H1 (cell line): Measurements from ENCODE around the gene CIRBP. TPM values are rescaled to one million over a fixed set of nuclear protein-coding genes. Genes with fewer than 3 reads are reported as not detected.

Source experiments
- CTCF ChIA-PET: fragments of 300-600 bp; sonication (Branson Sonifier 250); formaldehyde crosslinking; loops from one replicate; lab custom pipeline; 2021; ENCODE audit not compliant: partially characterized antibody; lab: Charles Lee
- POLR2A ChIA-PET: fragments of 300-600 bp; sonication (Branson Sonifier 250); formaldehyde crosslinking; loops from one replicate; lab custom pipeline; 2021; ENCODE audit warnings: inconsistent platforms; ENCODE audit not compliant: partially characterized antibody; lab: Charles Lee
- DNase-seq, 2 experiments: peaks; one replicate each; pipeline versions ENCODE4 v3.0.0 to v3.0.0-alpha.2; 2010 to 2022; ENCODE audit warnings: low spot score in 2 of 2, low read depth in 1 of 2, mixed read lengths in 1 of 2
- FAIRE-seq: peaks from 2 replicates; lab custom pipeline; 2011; peaks lifted over from hg19 to GRCh38; lab: Jason Lieb, UNC
- H2AFZ ChIP-seq: 2 replicates; pipeline ENCODE4 v1.8.1; 2012; ENCODE audit warnings: low read length, inconsistent platforms
- H2AK5ac ChIP-seq: 2 replicates; pipeline ENCODE4 v1.6.1; 2013; ENCODE audit warnings: low read depth, low read length
- H2BK120ac ChIP-seq: replicated peaks from 2 replicates; pipeline ENCODE3; 2013; ENCODE audit warnings: low read depth, low read length, inconsistent platforms
- H2BK12ac ChIP-seq: 2 replicates; pipeline ENCODE4 v1.6.1; 2013; ENCODE audit warnings: low read depth, low read length
- H2BK15ac ChIP-seq: 2 replicates; pipeline ENCODE4 v1.6.1; 2013; ENCODE audit warnings: low read length
- H2BK20ac ChIP-seq: 2 replicates; pipeline ENCODE4 v1.6.1; 2013; ENCODE audit warnings: low read length
- H2BK5ac ChIP-seq: 2 replicates; pipeline ENCODE4 v1.6.1; 2013; ENCODE audit warnings: low read depth, low read length
- H3K14ac ChIP-seq: 2 replicates; pipeline ENCODE4 v1.6.1; 2013; ENCODE audit warnings: inconsistent platforms; ENCODE audit not compliant: insufficient read length
- H3K18ac ChIP-seq: 2 replicates; pipeline ENCODE4 v1.6.1; 2013; ENCODE audit warnings: low read length; ENCODE audit errors: extremely low read depth
- H3K23ac ChIP-seq: 2 replicates; pipeline ENCODE4 v1.6.1; 2013; ENCODE audit warnings: inconsistent platforms; ENCODE audit not compliant: insufficient read length
- H3K23me2 ChIP-seq: 2 replicates; pipeline ENCODE4 v1.6.1; 2013; ENCODE audit warnings: low read depth, low read length
- H3K27ac ChIP-seq: 2 replicates; pipeline ENCODE4 v1.6.1; 2011; ENCODE audit warnings: low read depth, low read length, inconsistent platforms
- H3K27me3 ChIP-seq, 4 experiments: replicated peaks in 1 of 4; 1 replicate in 1 of 4; 2 replicates in 3 of 4; pipeline versions ENCODE4 v1.6.1 to v1.8.1; 2011 to 2013; ENCODE audit warnings: low read length in 3 of 4, mild to moderate bottlenecking in 3 of 4, inconsistent platforms in 2 of 4, mixed read lengths in 2 of 4, moderate library complexity in 1 of 4; ENCODE audit not compliant: control insufficient read depth in 3 of 4, insufficient read depth in 3 of 4; ENCODE audit errors: extremely low read depth in 1 of 4
- H3K36me3 ChIP-seq, 4 experiments: 2 replicates each; pipeline versions ENCODE4 v1.6.1 to v1.8.1; 2011 to 2013; ENCODE audit warnings: mild to moderate bottlenecking in 4 of 4, low read length in 3 of 4, moderate library complexity in 2 of 4, control low read depth in 1 of 4, inconsistent platforms in 1 of 4; ENCODE audit not compliant: insufficient read depth in 4 of 4, control insufficient read depth in 2 of 4
- H3K4ac ChIP-seq: replicated peaks from 2 replicates; pipeline ENCODE3; 2013; ENCODE audit warnings: low read length, low read depth, mixed read lengths, inconsistent platforms; ENCODE audit not compliant: insufficient read length
- H3K4me1 ChIP-seq, 4 experiments: replicated peaks in 1 of 4; 1 replicate in 1 of 4; 2 replicates in 3 of 4; pipeline versions ENCODE4 v1.6.1 to v1.8.1; 2011 to 2013; ENCODE audit warnings: low read length in 3 of 4, inconsistent platforms in 2 of 4, mixed read lengths in 1 of 4; ENCODE audit not compliant: insufficient read depth in 4 of 4, control insufficient read depth in 3 of 4
- H3K4me2 ChIP-seq, 2 experiments: 2 replicates each; pipeline versions ENCODE4 v1.6.1 to v1.8.1; 2011 to 2013; ENCODE audit warnings: low read depth in 2 of 2, low read length in 2 of 2, control low read depth in 1 of 2, inconsistent platforms in 1 of 2, mild to moderate bottlenecking in 1 of 2; ENCODE audit not compliant: insufficient read depth in 1 of 2
- H3K4me3 ChIP-seq, 4 experiments: fragments of 200-600, 300-600 bp in 1 of 4; sonication (generic), shearing (Covaris generic), sonication (Bioruptor Twin) in 1 of 4; 2 replicates each; pipeline versions ENCODE4 v1.5.1 to v1.8.1; 2011 to 2016; ENCODE audit warnings: low read length in 4 of 4, low read depth in 3 of 4, control low read depth in 2 of 4, inconsistent platforms in 2 of 4, mild to moderate bottlenecking in 2 of 4, mixed read lengths in 1 of 4, moderate library complexity in 1 of 4; ENCODE audit not compliant: insufficient read depth in 2 of 4; ENCODE audit errors: extremely low read depth in 1 of 4
- H3K56ac ChIP-seq: replicated peaks from 2 replicates; pipeline ENCODE3; 2013; ENCODE audit warnings: low read depth, mild to moderate bottlenecking, mixed read lengths, low read length, inconsistent platforms; ENCODE audit not compliant: insufficient read length
- H3K79me1 ChIP-seq: 2 replicates; pipeline ENCODE4 v1.6.1; 2013; ENCODE audit warnings: low read depth, low read length, control low read depth
- H3K79me2 ChIP-seq, 2 experiments: 2 replicates each; pipeline versions ENCODE4 v1.6.1 to v1.8.1; 2012 to 2013; ENCODE audit warnings: low read length in 2 of 2, mild to moderate bottlenecking in 2 of 2, inconsistent platforms in 1 of 2; ENCODE audit not compliant: insufficient read depth in 2 of 2, control insufficient read depth in 1 of 2
- H3K9ac ChIP-seq, 4 experiments: replicated peaks in 1 of 4; 1 replicate in 1 of 4; 2 replicates in 3 of 4; pipeline versions ENCODE4 v1.6.1 to v1.8.1; 2011 to 2013; ENCODE audit warnings: low read depth in 3 of 4, low read length in 3 of 4, control low read depth in 2 of 4, mild to moderate bottlenecking in 2 of 4, moderate library complexity in 2 of 4, inconsistent platforms in 1 of 4; ENCODE audit errors: extremely low read depth in 1 of 4
- H3K9me3 ChIP-seq, 2 experiments: 2 replicates each; pipeline versions ENCODE4 v1.6.1 to v1.8.1; 2012 to 2013; ENCODE audit warnings: mild to moderate bottlenecking in 2 of 2, moderate library complexity in 2 of 2, control low read depth in 1 of 2, inconsistent platforms in 1 of 2, low read depth in 1 of 2, low read length in 1 of 2, mixed read lengths in 1 of 2; ENCODE audit not compliant: insufficient read depth in 2 of 2
- H4K20me1 ChIP-seq, 2 experiments: replicated peaks in 1 of 2; 2 replicates each; pipeline versions ENCODE3 to v1.8.1; 2011 to 2013; ENCODE audit warnings: inconsistent platforms in 2 of 2, low read length in 2 of 2, mild to moderate bottlenecking in 1 of 2; ENCODE audit not compliant: insufficient read depth in 2 of 2, control insufficient read depth in 1 of 2
- H4K5ac ChIP-seq: 2 replicates; pipeline ENCODE4 v1.6.1; 2013; ENCODE audit warnings: low read length, low read depth, mixed read lengths, inconsistent platforms; ENCODE audit not compliant: insufficient read length
- H4K8ac ChIP-seq: 2 replicates; pipeline ENCODE4 v1.8.0; 2013; ENCODE audit warnings: mild to moderate bottlenecking, moderate library complexity, low read length, inconsistent platforms; ENCODE audit not compliant: insufficient read depth; ENCODE audit errors: extremely low read depth
- H4K91ac ChIP-seq: replicated peaks from 2 replicates; pipeline ENCODE3; 2013; ENCODE audit warnings: low read length, mixed read lengths, inconsistent platforms; ENCODE audit not compliant: insufficient read length
- POLR2AphosphoS5 ChIP-seq: IDR thresholded peaks from 2 replicates; pipeline ENCODE4 v1.6.1; 2011; ENCODE audit warnings: low read depth, low read length
- RAD21 ChIP-seq, 2 experiments: IDR thresholded peaks in 1 of 2; conservative IDR thresholded peaks in 1 of 2; 2 replicates each; pipeline ENCODE4 v1.6.1; 2011; ENCODE audit warnings: low read depth in 2 of 2, low read length in 2 of 2, improper control_type of control experiment in 1 of 2, inconsistent platforms in 1 of 2, mild to moderate bottlenecking in 1 of 2, moderate library complexity in 1 of 2
- WGBS, 2 experiments: shearing (Covaris generic) in 1 of 2; methylation state at CpG; one replicate each; pipeline versions ENCODE4 v1.1.6 to v1.1.7; 2013 to 2015; ENCODE audit warnings: low lambda C conversion rate in 2 of 2, mixed read lengths in 2 of 2, inconsistent platforms in 1 of 2, low coverage in 1 of 2, missing lambda C conversion rate in 1 of 2; ENCODE audit not compliant: insufficient replicate concordance in 2 of 2, insufficient coverage in 1 of 2, insufficient read length in 1 of 2; ENCODE audit errors: extremely low coverage in 1 of 2, missing lambda C conversion rate in 1 of 2; 5-methylcytosine and 5-hydroxymethylcytosine counted together
- polyA plus RNA-seq, 7 experiments: library from polyadenylated mRNA; depleted of rRNA in 3 of 7; stranded (reverse) in 5 of 7; unstranded in 2 of 7; fragments of >200 nt in 5 of 7; fragments of 200-250 nt in 2 of 7; gene quantifications; 1 replicate in 5 of 7; 2 replicates in 1 of 7; 4 replicates in 1 of 7; pipeline versions ENCODE4 v1.2.1 to v1.2.3, GENCODE V29; 2011 to 2013; ENCODE audit warnings: missing spikeins in 2 of 7, mixed read lengths in 2 of 7
- total RNA-seq: library from RNA; stranded (reverse); fragmentation: NEBNext Ultra II Directional; extraction: Animal tissue kit (Norgen Biotek cat#: 25700); gene quantifications from 2 replicates; pipeline ENCODE4 v1.2.1, GENCODE V29; 2021

CIRBP gene
- total and polyA plus RNA-seq, 2 of the 8 experiments (the other 6 are each of a cell fraction or from before 2014, with no cell fraction given), result 175 to 199 TPM

DNA sequence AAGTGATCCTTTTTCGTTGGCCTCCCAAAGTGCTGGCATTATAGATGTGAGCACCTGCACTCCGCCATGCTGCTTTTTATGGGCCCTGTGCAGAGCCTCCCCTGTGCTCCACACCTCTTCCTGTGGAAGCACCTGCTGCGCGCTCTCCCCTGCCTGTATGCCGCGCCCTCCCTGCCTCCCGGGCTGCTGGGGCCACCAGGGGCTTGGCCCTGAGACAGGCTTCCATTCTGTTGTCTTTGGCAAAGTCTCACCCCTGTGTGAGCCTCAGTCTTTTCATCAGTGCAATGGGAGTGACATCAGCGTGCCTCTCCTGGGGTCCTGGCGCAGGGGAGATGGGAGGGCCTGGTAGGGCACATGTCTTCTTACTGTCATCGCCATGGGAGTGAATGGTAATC, 7.5 kb downstream of the CIRBP start:
- H4K5ac ChIP-seq, result peak overlapping the region; percentile 12
- peaks cover 18% of the 10 kb centered on the region for H3K79me1 ChIP-seq
- H3K14ac ChIP-seq, result no peak overlapping the region
- peaks cover 0 to 18% (median 14%) of the 10 kb centered on the region in 4 experiments; a peak in 5 of 7 replicates for H3K4me1 ChIP-seq
- H2BK15ac ChIP-seq, result no peak overlapping the region
- POLR2A ChIA-PET, result interaction anchor here (0.6 to 11.4 kb wide), 3 partner anchors 16 to 104 kb away, joined by 3 to 331 read pairs (median 5); partner anchors contain the start of gene CIRBP
- H2AFZ ChIP-seq, result no peak overlapping the region
- H3K23me2 ChIP-seq, result peaks cover 10% of the 10 kb centered on the region; the same call in 1 of the 2 replicates
- peak overlapping the region; percentile 70 for H4K8ac ChIP-seq
- peaks cover 21 to 38% (median 31%) of the 10 kb centered on the region in 4 experiments for H3K36me3 ChIP-seq
- H2BK120ac ChIP-seq, result no peak overlapping the region
- H3K27me3 ChIP-seq, result no peaks in the 10 kb centered on the region
- H2BK20ac ChIP-seq, result no peak overlapping the region
- H3K4me3 ChIP-seq, result peak overlapping the region; percentile 77 to 82 (median 78); a peak in 6 of 8 replicates
- DNase-seq (no peak), FAIRE-seq (no peak)
- peaks cover 5 to 20% of the 10 kb centered on the region in 2 experiments for H4K20me1 ChIP-seq
- H2AK5ac ChIP-seq, result peak overlapping the region; percentile 67; the same call in 1 of the 2 replicates
- H3K9ac ChIP-seq, result no peak overlapping the region; a peak in 1 of 7 replicates
- H3K27ac ChIP-seq, result no peak overlapping the region
- H4K91ac ChIP-seq, result no peak overlapping the region
- H3K18ac ChIP-seq, result no peak overlapping the region
- no peak overlapping the region for H3K23ac ChIP-seq
- H3K4ac ChIP-seq, result no peak overlapping the region
- peaks cover 0 to 18% of the 10 kb centered on the region in 2 experiments; a peak in 1 of 4 replicates for H3K79me2 ChIP-seq
- H3K4me2 ChIP-seq, result peak overlapping the region; percentile 80 to 90
- CTCF ChIA-PET, result interaction anchor here (1.2 kb wide), 2 partner anchors 95 to 106 kb away, joined by 4 read pairs; no protein-coding TSS in a partner anchor
- no peaks in the 10 kb centered on the region for H3K9me3 ChIP-seq
- WGBS, 2 experiments, result 82% methylated on average over 10 of the region's 10 CpGs; no CpG with 5 or more reads in 1 of the 2 experiments
- 0 out of 2 replicates have a peak, but pooled peaks have one; percentile 20 for TF ChIP-seq POLR2AphosphoS5
- TF ChIP-seq RAD21 (IDR thresholded peaks at IDR 0.05 in 1 of 2, conservative IDR thresholded peaks at IDR 0.05 in 1 of 2; ENCODE audit: low read depth in 2 of 2, low read length in 2 of 2), result no peak
- H2BK12ac ChIP-seq, result peak overlapping the region; percentile 39; the same call in 1 of the 2 replicates
- H2BK5ac ChIP-seq, result 0 out of 2 replicates have a peak overlapping the region, but pooled peaks have one; percentile 87
- no peak overlapping the region for H3K56ac ChIP-seq
